CD8-positive, alpha-beta memory T cell (primary cell): Measurements from ENCODE around the gene LRFN5. TPM values are rescaled to one million over a fixed set of nuclear protein-coding genes. Genes with fewer than 3 reads are reported as not detected.

Experiments used
- CTCF ChIA-PET: fragments of 350-600 bp; sonication (Branson Sonifier 250); formaldehyde crosslinking; loops from one replicate; lab custom pipeline; 2021; ENCODE audit warnings: antibody characterized with exemption; lab: Charles Lee
- POLR2A ChIA-PET: fragments of 350-600 bp; sonication (Branson Sonifier 250); formaldehyde crosslinking; loops from one replicate; lab custom pipeline; 2021; ENCODE audit warnings: antibody characterized with exemption; lab: Charles Lee
- DNase-seq, 5 donors: peaks; one replicate each; pipeline versions ENCODE4 v3.0.0 to v3.0.0-alpha.2; 2020 to 2022; ENCODE audit warnings: mixed read lengths in 1 of 5
- H3K27ac ChIP-seq: one replicate; pipeline ENCODE4 v1.7.0; 2013; ENCODE audit warnings: low read depth, mild to moderate bottlenecking, low read length, moderate library complexity
- H3K27me3 ChIP-seq: 2 replicates; pipeline ENCODE4 v1.7.0; 2013; ENCODE audit warnings: low read length, mild to moderate bottlenecking; ENCODE audit not compliant: insufficient read depth, poor library complexity, severe bottlenecking
- H3K36me3 ChIP-seq: 2 replicates; pipeline ENCODE4 v1.7.0; 2013; ENCODE audit warnings: mild to moderate bottlenecking, low read length, moderate library complexity; ENCODE audit not compliant: insufficient read depth
- H3K4me1 ChIP-seq: 2 replicates; pipeline ENCODE4 v1.7.0; 2013; ENCODE audit warnings: mild to moderate bottlenecking, low read length, moderate library complexity; ENCODE audit not compliant: insufficient read depth
- H3K4me3 ChIP-seq: 2 replicates; pipeline ENCODE4 v1.7.0; 2013; ENCODE audit warnings: mild to moderate bottlenecking, low read length
- H3K9me3 ChIP-seq: 2 replicates; pipeline ENCODE4 v1.7.0; 2013; ENCODE audit warnings: mild to moderate bottlenecking, low read length
- H3K27ac Mint-ChIP-seq, 8 donors: one replicate each; pipeline ENCODE4 v1.8.0; 2020 to 2021; ENCODE audit warnings: mixed read lengths in 8 of 8, mild to moderate bottlenecking in 6 of 8, inconsistent platforms in 3 of 8, moderate library complexity in 3 of 8
- H3K27me3 Mint-ChIP-seq, 2 donors: one replicate each; pipeline ENCODE4 v1.8.0; 2020 to 2021; ENCODE audit warnings: mixed read lengths in 2 of 2, mild to moderate bottlenecking in 1 of 2, moderate library complexity in 1 of 2
- H3K36me3 Mint-ChIP-seq, 3 donors: one replicate each; pipeline ENCODE4 v1.8.0; 2020 to 2021; ENCODE audit warnings: mixed read lengths in 3 of 3, inconsistent platforms in 1 of 3, mild to moderate bottlenecking in 1 of 3
- H3K4me1 Mint-ChIP-seq, 3 donors: one replicate each; pipeline ENCODE4 v1.8.0; 2020 to 2021; ENCODE audit warnings: mixed read lengths in 3 of 3, inconsistent platforms in 1 of 3, mild to moderate bottlenecking in 1 of 3
- H3K4me3 Mint-ChIP-seq, 7 donors: one replicate each; pipeline ENCODE4 v1.8.0; 2020 to 2021; ENCODE audit warnings: mixed read lengths in 7 of 7, mild to moderate bottlenecking in 6 of 7, moderate library complexity in 4 of 7, inconsistent platforms in 2 of 7
- H3K9me3 Mint-ChIP-seq, 5 donors: one replicate each; pipeline ENCODE4 v1.8.0; 2020 to 2022; ENCODE audit warnings: mixed read lengths in 5 of 5, mild to moderate bottlenecking in 3 of 5, moderate library complexity in 2 of 5, inconsistent platforms in 1 of 5
- polyA plus RNA-seq: library from polyadenylated mRNA; unstranded; fragments of 300-500 nt; fragmentation: Illumina TruSeq; gene quantifications from one replicate; pipeline ENCODE4 v1.2.3, GENCODE V29; 2021
- total RNA-seq, 2 experiments: library from RNA; stranded (reverse); gene quantifications; one replicate each; pipeline ENCODE4 v1.2.3, GENCODE V29; 2021

LRFN5 gene
- total and polyA plus RNA-seq, 3 experiments from 2014 or later: not detected

DNA sequence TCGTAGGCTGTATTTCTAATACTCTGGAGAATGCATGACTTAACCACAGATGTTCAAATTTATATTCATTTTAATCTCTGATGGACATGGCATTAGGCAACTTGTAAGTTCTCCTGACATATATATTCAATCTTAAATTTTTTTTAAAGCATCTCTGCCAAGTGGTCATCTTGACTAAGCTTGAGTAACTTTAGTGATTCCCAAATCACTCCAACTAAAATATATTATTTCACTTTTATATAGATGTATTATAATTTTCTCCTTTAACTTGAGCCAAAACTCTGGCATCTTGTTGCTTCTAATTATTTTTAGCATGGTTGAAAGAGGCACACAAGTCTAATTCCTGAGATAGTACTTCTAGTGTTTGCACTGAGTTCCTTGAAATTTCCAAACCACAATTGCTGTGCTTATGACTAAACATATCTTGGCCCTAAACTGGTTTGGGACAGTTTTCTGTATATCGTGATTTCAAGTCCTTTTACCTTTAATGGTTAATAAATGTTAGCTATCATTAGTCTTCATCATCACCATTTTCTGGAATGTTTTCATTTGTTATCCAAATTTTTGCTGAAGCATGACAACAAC, 8.4 kb downstream of the LRFN5 start:
- Histone ChIP-seq H3K36me3 (no peaks in the 10 kb centered on the region), H3K27ac (no peak overlapping the region), H3K4me3 (no peak overlapping the region), H3K9me3 (no peaks in the 10 kb centered on the region), H3K27me3 (peaks cover under 1% of the 10 kb centered on the region), H3K4me1 (no peaks in the 10 kb centered on the region)
- Mint-ChIP-seq H3K4me1 (peaks cover 0 to 2% (median 0%) of the 10 kb centered on the region in 3 donors), H3K27me3 (peaks cover 3 to 17% of the 10 kb centered on the region in 2 donors), H3K36me3 (no peaks in the 10 kb centered on the region), H3K9me3 (peaks cover 0 to 5% (median 0%) of the 10 kb centered on the region in 5 donors), H3K4me3 (no peak overlapping the region), H3K27ac (no peak overlapping the region)
- CTCF ChIA-PET: no interaction called here
- DNase-seq: no peak
- POLR2A ChIA-PET: no interaction called here

GRCh38 chr14:41623736-41624135, 17.1 kb downstream of the LRFN5 start:
- H3K27me3 ChIP-seq: no peaks in the 10 kb centered on the region
- DNase-seq: no peak
- Mint-ChIP-seq H3K4me1 (no peaks in the 10 kb centered on the region), H3K36me3 (no peaks in the 10 kb centered on the region), H3K27me3 (peaks cover 0 to 3% of the 10 kb centered on the region in 2 donors), H3K4me3 (no peak overlapping the region), H3K9me3 (peaks cover 0 to 5% (median 0%) of the 10 kb centered on the region in 5 donors), H3K27ac (no peak overlapping the region)
- ChIA-PET CTCF (no interaction called here), POLR2A (interaction anchor here (0.6 kb wide), 1 partner anchor 241 kb away, joined by 3 read pairs; no protein-coding TSS in a partner anchor)
- no peaks in the 10 kb centered on the region for H3K9me3 ChIP-seq
- no peaks in the 10 kb centered on the region for H3K36me3 ChIP-seq
- no peak overlapping the region for H3K4me3 ChIP-seq
- no peaks in the 10 kb centered on the region for H3K4me1 ChIP-seq
- H3K27ac ChIP-seq: no peak overlapping the region

DNA sequence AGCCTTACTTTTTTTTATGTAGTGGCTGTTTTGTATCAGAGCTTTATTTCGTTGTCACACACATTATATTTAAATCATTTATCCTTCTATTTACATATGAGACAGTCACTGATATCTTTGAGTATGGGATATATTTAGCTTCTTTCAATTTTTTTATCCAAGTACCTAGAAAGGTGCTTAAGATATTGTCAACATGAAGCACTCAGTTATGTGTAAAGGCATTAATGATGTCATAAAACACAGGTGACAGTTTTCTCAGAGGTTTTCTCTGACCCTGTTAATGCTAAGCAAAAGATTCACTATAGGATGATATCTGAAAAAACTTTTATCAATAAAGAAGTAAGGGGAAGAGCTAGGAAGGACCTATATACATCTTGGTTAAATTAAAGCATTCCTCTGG, 23.2 kb downstream of the LRFN5 start:
- no peak overlapping the region for H3K4me3 ChIP-seq
- no peaks in the 10 kb centered on the region for H3K36me3 ChIP-seq
- H3K4me1 ChIP-seq: no peaks in the 10 kb centered on the region
- no peaks in the 10 kb centered on the region for H3K9me3 Mint-ChIP-seq
- ChIA-PET CTCF (no interaction called here), POLR2A (no interaction called here)
- H3K4me1 Mint-ChIP-seq: no peaks in the 10 kb centered on the region
- no peak overlapping the region for H3K27ac Mint-ChIP-seq
- no peaks in the 10 kb centered on the region for H3K27me3 Mint-ChIP-seq
- H3K27me3 ChIP-seq: no peaks in the 10 kb centered on the region
- H3K4me3 Mint-ChIP-seq: no peak overlapping the region
- H3K9me3 ChIP-seq: no peaks in the 10 kb centered on the region
- no peak for DNase-seq
- H3K27ac ChIP-seq: no peak overlapping the region
- no peaks in the 10 kb centered on the region for H3K36me3 Mint-ChIP-seq

GRCh38 chr14:41634286-41634685, 27.6 kb downstream of the LRFN5 start:
- H3K9me3 Mint-ChIP-seq: peaks cover 0 to 4% (median 0%) of the 10 kb centered on the region in 5 donors
- no peaks in the 10 kb centered on the region for H3K36me3 ChIP-seq
- DNase-seq: no peak
- H3K27ac Mint-ChIP-seq: no peak overlapping the region
- POLR2A ChIA-PET: no interaction called here
- no peaks in the 10 kb centered on the region for H3K4me1 ChIP-seq
- CTCF ChIA-PET: no interaction called here
- H3K4me1 Mint-ChIP-seq: no peaks in the 10 kb centered on the region
- no peak overlapping the region for H3K4me3 ChIP-seq
- H3K4me3 Mint-ChIP-seq: no peak overlapping the region
- H3K9me3 ChIP-seq: no peaks in the 10 kb centered on the region
- no peaks in the 10 kb centered on the region for H3K27me3 Mint-ChIP-seq
- no peak overlapping the region for H3K27ac ChIP-seq
- no peaks in the 10 kb centered on the region for H3K36me3 Mint-ChIP-seq
- H3K27me3 ChIP-seq: no peaks in the 10 kb centered on the region

GRCh38 chr14:41636492-41637392, 30.1 kb downstream of the LRFN5 start:
- Histone ChIP-seq H3K36me3 (no peaks in the 10 kb centered on the region), H3K9me3 (no peaks in the 10 kb centered on the region), H3K4me1 (no peaks in the 10 kb centered on the region), H3K27me3 (no peaks in the 10 kb centered on the region), H3K4me3 (no peak overlapping the region), H3K27ac (no peak overlapping the region)
- peaks cover 0 to 4% (median 0%) of the 10 kb centered on the region in 5 donors for H3K9me3 Mint-ChIP-seq
- H3K4me1 Mint-ChIP-seq: no peaks in the 10 kb centered on the region
- no peak overlapping the region for H3K27ac Mint-ChIP-seq
- H3K36me3 Mint-ChIP-seq: no peaks in the 10 kb centered on the region
- H3K27me3 Mint-ChIP-seq: peaks cover 0 to 3% of the 10 kb centered on the region in 2 donors
- CTCF ChIA-PET: no interaction called here
- DNase-seq: no peak
- POLR2A ChIA-PET: no interaction called here
- H3K4me3 Mint-ChIP-seq: no peak overlapping the region

DNA sequence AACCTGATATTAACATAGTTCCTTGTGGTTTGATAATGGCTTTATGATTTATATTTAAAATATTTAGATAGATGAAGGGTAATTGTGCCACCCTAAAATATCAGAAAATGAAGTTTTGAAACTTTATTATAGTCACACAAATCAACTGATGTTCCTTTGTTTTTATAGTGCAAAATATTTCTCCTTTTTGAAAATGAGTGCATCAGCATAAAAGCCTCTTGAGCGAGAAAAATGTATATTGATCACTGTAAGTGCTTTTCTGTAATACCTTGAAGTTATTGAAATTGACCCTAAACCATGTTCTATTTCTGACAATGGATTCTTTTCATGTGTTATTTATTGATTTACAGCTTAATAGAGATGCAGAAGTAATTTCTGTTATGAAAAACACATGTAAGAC, 35.0 kb downstream of the LRFN5 start:
- ChIA-PET POLR2A (no interaction called here), CTCF (no interaction called here)
- peaks cover 0 to 8% (median 0%) of the 10 kb centered on the region in 5 donors for H3K9me3 Mint-ChIP-seq

DNA sequence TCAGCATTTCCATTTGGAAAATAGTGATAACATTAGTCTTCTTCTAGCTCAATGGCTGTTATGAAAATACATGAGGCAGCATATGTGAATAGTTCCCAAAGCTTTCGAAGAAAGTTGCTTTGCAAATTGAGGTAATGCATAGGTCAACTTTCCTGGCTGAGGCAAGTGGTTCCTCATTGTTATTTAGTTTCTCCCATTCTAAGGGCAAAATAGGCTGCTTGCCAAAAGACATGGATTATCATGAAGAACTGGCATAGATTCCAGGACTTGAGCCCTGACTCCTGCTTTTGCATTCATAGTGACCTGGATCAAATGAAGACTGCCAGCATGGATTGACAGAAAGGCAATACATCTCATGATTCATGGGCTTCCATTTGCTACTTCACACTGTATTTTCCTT, 35.7 kb downstream of the LRFN5 start:
- H3K4me1 Mint-ChIP-seq: no peaks in the 10 kb centered on the region
- no peaks in the 10 kb centered on the region for H3K36me3 Mint-ChIP-seq
- DNase-seq: no peak
- no peak overlapping the region for H3K4me3 Mint-ChIP-seq
- H3K4me1 ChIP-seq: no peaks in the 10 kb centered on the region
- no peaks in the 10 kb centered on the region for H3K9me3 ChIP-seq
- no peak overlapping the region for H3K4me3 ChIP-seq
- H3K27ac ChIP-seq: no peak overlapping the region
- no peak overlapping the region for H3K27ac Mint-ChIP-seq
- CTCF ChIA-PET: no interaction called here
- no peaks in the 10 kb centered on the region for H3K27me3 ChIP-seq
- no peaks in the 10 kb centered on the region for H3K36me3 ChIP-seq
- POLR2A ChIA-PET: no interaction called here
- H3K27me3 Mint-ChIP-seq: peaks cover 0 to 4% of the 10 kb centered on the region in 2 donors
- H3K9me3 Mint-ChIP-seq: peaks cover 0 to 5% (median 0%) of the 10 kb centered on the region in 5 donors

More for the DNA sequence above, 35.0 kb downstream of the LRFN5 start:
- Histone ChIP-seq H3K27ac (no peak overlapping the region), H3K4me3 (no peak overlapping the region), H3K27me3 (no peaks in the 10 kb centered on the region), H3K4me1 (no peaks in the 10 kb centered on the region), H3K36me3 (no peaks in the 10 kb centered on the region), H3K9me3 (no peaks in the 10 kb centered on the region)
- no peak overlapping the region for H3K27ac Mint-ChIP-seq
- no peak for DNase-seq
- peaks cover 0 to 3% of the 10 kb centered on the region in 2 donors for H3K27me3 Mint-ChIP-seq
- H3K4me3 Mint-ChIP-seq: no peak overlapping the region
- H3K4me1 Mint-ChIP-seq: no peaks in the 10 kb centered on the region
- no peaks in the 10 kb centered on the region for H3K36me3 Mint-ChIP-seq

- Histone ChIP-seq H3K4me1 (no peaks in the 10 kb centered on the region), H3K27ac (no peak overlapping the region), H3K27me3 (no peaks in the 10 kb centered on the region), H3K4me3 (no peak overlapping the region), H3K36me3 (no peaks in the 10 kb centered on the region), H3K9me3 (no peaks in the 10 kb centered on the region)
- H3K27ac Mint-ChIP-seq: no peak overlapping the region
- no peak overlapping the region for H3K4me3 Mint-ChIP-seq
- no peaks in the 10 kb centered on the region for H3K36me3 Mint-ChIP-seq
- H3K9me3 Mint-ChIP-seq: peaks cover 0 to 4% (median 0%) of the 10 kb centered on the region in 5 donors
- ChIA-PET POLR2A (no interaction called here), CTCF (no interaction called here)
- no peak for DNase-seq
- H3K4me1 Mint-ChIP-seq: no peaks in the 10 kb centered on the region
- peaks cover 0 to 4% of the 10 kb centered on the region in 2 donors for H3K27me3 Mint-ChIP-seq
These were observed 36.1 kb downstream of the LRFN5 start for GRCh38 chr14:41642789-41643188.
